ENCODE data around the gene TIMM17B. TPM values are rescaled to one million over a fixed set of nuclear protein-coding genes. Genes with fewer than 3 reads are reported as not detected.
"Not testable (repeated sequence)": the region's sequence is repeated elsewhere in the genome, so short reads cannot be mapped to it uniquely, and the experiment has no call there.

The TIMM17B gene
- total and polyA plus RNA-seq, 2 experiments from 2014 or later: 42.5 to 113 TPM

DNA sequence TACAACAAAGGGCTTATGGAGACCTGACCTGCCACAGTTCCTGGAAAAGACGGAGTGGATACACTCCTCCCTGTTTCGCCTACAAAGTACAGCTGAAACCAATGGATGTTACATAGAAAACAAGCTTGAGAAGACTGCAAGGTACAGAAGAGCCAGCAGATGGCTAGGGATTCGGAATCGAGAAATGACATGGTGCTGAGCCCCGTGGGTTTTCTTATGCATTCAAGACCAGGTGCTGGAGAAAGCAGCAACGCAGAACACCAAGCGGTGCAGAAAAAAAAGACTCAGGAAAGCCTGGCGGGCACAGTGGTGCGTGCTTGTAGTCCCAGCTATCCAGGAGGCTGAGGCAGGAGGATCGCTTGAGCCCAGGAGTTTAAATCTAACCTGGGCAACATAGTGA, 13.8 kb downstream of the TIMM17B start:
- 80% methylated on average over 10 of the region's 10 CpGs for WGBS (ENCODE audit: low lambda C conversion rate, missing lambda C conversion rate)
- Histone ChIP-seq H3K27me3 (no peaks in the 10 kb centered on the region), H4K20me1 (ENCODE audit: insufficient read depth, poor library complexity, severe bottlenecking) (no peaks in the 10 kb centered on the region), H3K9me3 (ENCODE audit: low read depth) (no peaks in the 10 kb centered on the region), H2AFZ (no peak overlapping the region), H3K36me3 (replicated peaks; ENCODE audit: insufficient read depth, low read depth) (no peaks in the 10 kb centered on the region), H3K27ac (no peak overlapping the region), H3K4me1 (ENCODE audit: insufficient read depth) (no peaks in the 10 kb centered on the region), H3K79me2 (no peaks in the 10 kb centered on the region), H3K4me2 (no peak overlapping the region), H3K9me2 (replicated peaks; ENCODE audit: insufficient read depth) (no peaks in the 10 kb centered on the region), H3K4me3 (no peak overlapping the region)
- no peak for TF ChIP-seq EZH2phosphoT487 (IDR thresholded peaks at IDR 0.05; ENCODE audit: low read depth, severe bottlenecking, unreplicated experiment)
- TF ChIP-seq EZH2 (IDR thresholded peaks at IDR 0.05; ENCODE audit: borderline replicate concordance): no peak
- DNase-seq (ENCODE audit: low spot score): no peak

DNA sequence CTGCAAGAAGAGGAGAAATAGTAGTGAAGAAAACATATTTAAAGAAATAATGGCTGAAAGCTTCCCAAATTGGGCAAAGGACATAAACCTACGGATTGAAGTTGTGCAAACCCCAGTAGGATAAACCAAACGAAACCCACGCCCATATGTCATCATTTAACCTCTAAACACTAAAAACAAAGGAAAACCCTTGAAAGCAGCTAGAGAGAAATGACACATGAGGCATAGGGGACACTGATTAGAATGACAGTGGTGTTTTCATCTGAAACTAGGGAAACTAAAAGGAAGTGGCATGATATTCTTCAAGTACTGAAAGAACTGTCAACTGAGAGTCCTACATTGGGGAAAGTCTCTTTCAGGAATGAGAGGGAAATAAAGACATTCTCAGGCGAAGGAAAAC, 20.6 kb downstream of the TIMM17B start:
- not testable (repeated sequence) for H3K36me3 ChIP-seq (replicated peaks; ENCODE audit: insufficient read depth, low read depth); H3K4me3 ChIP-seq; H3K4me1 ChIP-seq (ENCODE audit: insufficient read depth); H3K79me2 ChIP-seq; H3K9me3 ChIP-seq (ENCODE audit: low read depth); H3K4me2 ChIP-seq; H2AFZ ChIP-seq; H4K20me1 ChIP-seq (ENCODE audit: insufficient read depth, poor library complexity, severe bottlenecking); H3K27me3 ChIP-seq; H3K9me2 ChIP-seq (replicated peaks; ENCODE audit: insufficient read depth); DNase-seq (ENCODE audit: low spot score); H3K27ac ChIP-seq
- WGBS (ENCODE audit: low lambda C conversion rate, missing lambda C conversion rate): 58% methylated on average over 4 of the region's 4 CpGs

GRCh38 chrX:48872017-48872416, 25.6 kb downstream of the TIMM17B start:
- H4K20me1 ChIP-seq (ENCODE audit: insufficient read depth, poor library complexity, severe bottlenecking); H3K36me3 ChIP-seq (replicated peaks; ENCODE audit: insufficient read depth, low read depth); H3K4me2 ChIP-seq; H3K4me3 ChIP-seq; H3K9me2 ChIP-seq (replicated peaks; ENCODE audit: insufficient read depth); H2AFZ ChIP-seq; H3K4me1 ChIP-seq (ENCODE audit: insufficient read depth); H3K27me3 ChIP-seq; H3K9me3 ChIP-seq (ENCODE audit: low read depth); H3K27ac ChIP-seq; DNase-seq (ENCODE audit: low spot score); H3K79me2 ChIP-seq: not testable (repeated sequence)
- WGBS (ENCODE audit: low lambda C conversion rate, missing lambda C conversion rate): 84% methylated on average over 2 of the region's 2 CpGs

- Histone ChIP-seq H3K79me2 (no peaks in the 10 kb centered on the region), H4K20me1 (ENCODE audit: insufficient read depth, poor library complexity, severe bottlenecking) (no peaks in the 10 kb centered on the region), H3K36me3 (replicated peaks; ENCODE audit: insufficient read depth, low read depth) (no peaks in the 10 kb centered on the region), H3K4me3 (no peak overlapping the region), H3K4me1 (ENCODE audit: insufficient read depth) (no peaks in the 10 kb centered on the region), H3K9me2 (replicated peaks; ENCODE audit: insufficient read depth) (no peaks in the 10 kb centered on the region), H3K27ac (no peak overlapping the region), H2AFZ (no peak overlapping the region), H3K9me3 (ENCODE audit: low read depth) (no peaks in the 10 kb centered on the region), H3K4me2 (no peak overlapping the region), H3K27me3 (no peaks in the 10 kb centered on the region)
- 49% methylated on average over 4 of the region's 4 CpGs for WGBS (ENCODE audit: low lambda C conversion rate, missing lambda C conversion rate)
- DNase-seq (ENCODE audit: low spot score): no peak
- TF ChIP-seq EZH2phosphoT487 (IDR thresholded peaks at IDR 0.05; ENCODE audit: low read depth, severe bottlenecking, unreplicated experiment): no peak
- TF ChIP-seq EZH2 (IDR thresholded peaks at IDR 0.05; ENCODE audit: borderline replicate concordance): no peak
- TF ChIP-seq CTCF (IDR thresholded peaks at IDR 0.05; ENCODE audit: poor library complexity): no peak
Measured at GRCh38 chrX:48864210-48864609, 33.4 kb downstream of the TIMM17B start.

- H3K9me2 ChIP-seq (replicated peaks; ENCODE audit: insufficient read depth): no peaks in the 10 kb centered on the region
- no peaks in the 10 kb centered on the region for H3K9me3 ChIP-seq (ENCODE audit: low read depth)
- H3K36me3 ChIP-seq (replicated peaks; ENCODE audit: insufficient read depth, low read depth): no peaks in the 10 kb centered on the region
- H3K27me3 ChIP-seq: no peaks in the 10 kb centered on the region
- DNase-seq (ENCODE audit: low spot score): no peak
- H3K4me1 ChIP-seq (ENCODE audit: insufficient read depth): no peaks in the 10 kb centered on the region
- H3K27ac ChIP-seq: no peak overlapping the region
- H2AFZ ChIP-seq: no peak overlapping the region
- WGBS (ENCODE audit: low lambda C conversion rate, missing lambda C conversion rate): 48% methylated on average over 4 of the region's 5 CpGs
- H3K4me3 ChIP-seq: no peak overlapping the region
- H3K79me2 ChIP-seq: no peaks in the 10 kb centered on the region
- no peak overlapping the region for H3K4me2 ChIP-seq
- no peaks in the 10 kb centered on the region for H4K20me1 ChIP-seq (ENCODE audit: insufficient read depth, poor library complexity, severe bottlenecking)
- TF ChIP-seq CTCF (IDR thresholded peaks at IDR 0.05; ENCODE audit: poor library complexity) (peak; percentile 32), EZH2phosphoT487 (IDR thresholded peaks at IDR 0.05; ENCODE audit: low read depth, severe bottlenecking, unreplicated experiment) (no peak)
Measured at GRCh38 chrX:48854898-48855297, 42.7 kb downstream of the TIMM17B start.

DNA sequence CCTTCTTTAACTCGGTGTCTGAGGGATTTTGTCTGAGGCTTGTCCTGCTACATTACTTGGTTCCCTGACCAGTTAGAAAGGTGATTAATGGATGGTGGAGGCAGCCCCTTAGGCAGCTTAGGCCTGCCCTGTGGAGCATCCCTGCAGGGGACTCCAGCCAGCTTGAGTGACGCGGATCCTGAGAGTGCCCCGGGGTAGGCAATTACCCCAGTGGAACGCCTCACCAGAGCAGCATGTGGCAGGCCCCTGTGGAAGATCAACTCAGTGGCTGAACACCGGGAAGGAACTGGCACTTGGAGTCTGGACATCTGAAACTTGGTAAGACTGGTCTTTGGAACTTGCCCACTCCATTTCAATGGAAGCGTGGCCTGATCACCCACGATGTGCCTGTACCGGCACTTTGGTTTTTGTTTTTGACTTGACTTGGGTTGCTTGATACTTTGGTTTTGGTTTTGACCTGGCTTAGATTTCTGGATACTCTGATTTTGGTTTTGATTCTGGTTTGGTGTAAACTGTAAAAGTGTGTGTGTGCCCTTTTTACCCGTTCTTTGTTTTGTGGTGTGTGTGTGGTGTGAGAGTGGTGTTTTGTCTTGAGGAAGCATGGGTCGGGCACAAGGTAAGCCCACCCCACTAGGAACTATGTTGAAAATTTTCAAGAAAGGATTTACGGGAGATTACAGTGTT, 43.3 kb downstream of the TIMM17B start:
- not testable (repeated sequence) for H2AFZ ChIP-seq; H3K79me2 ChIP-seq; H3K4me1 ChIP-seq (ENCODE audit: insufficient read depth); H3K27ac ChIP-seq; H4K20me1 ChIP-seq (ENCODE audit: insufficient read depth, poor library complexity, severe bottlenecking); H3K27me3 ChIP-seq; H3K9me3 ChIP-seq (ENCODE audit: low read depth); H3K4me3 ChIP-seq; DNase-seq (ENCODE audit: low spot score); H3K4me2 ChIP-seq; H3K9me2 ChIP-seq (replicated peaks; ENCODE audit: insufficient read depth); H3K36me3 ChIP-seq (replicated peaks; ENCODE audit: insufficient read depth, low read depth)
- WGBS (ENCODE audit: low lambda C conversion rate, missing lambda C conversion rate): 89% methylated on average over 12 of the region's 12 CpGs

DNA sequence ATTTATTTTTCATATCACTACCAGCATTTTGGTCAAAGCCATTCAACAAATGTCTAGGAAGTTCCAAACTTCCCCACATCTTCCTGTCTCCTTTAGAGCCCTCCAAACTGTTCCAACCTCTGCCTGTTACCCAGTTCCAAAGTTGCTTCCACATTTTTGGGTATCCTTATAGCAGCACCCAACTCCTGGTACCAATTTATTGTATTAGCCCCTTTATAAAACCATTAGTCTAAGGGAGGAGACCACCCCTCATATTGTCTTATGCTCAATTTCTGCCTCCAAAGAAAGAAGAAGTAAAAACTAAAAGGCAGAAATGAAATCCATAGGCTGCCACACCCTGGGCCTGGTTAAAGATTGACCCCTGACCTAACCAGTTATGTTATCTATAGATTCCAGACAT, 44.1 kb downstream of the TIMM17B start:
- not testable (repeated sequence) for H3K79me2 ChIP-seq; H4K20me1 ChIP-seq (ENCODE audit: insufficient read depth, poor library complexity, severe bottlenecking); DNase-seq (ENCODE audit: low spot score); H3K27me3 ChIP-seq; H3K4me2 ChIP-seq; H3K9me3 ChIP-seq (ENCODE audit: low read depth); H3K9me2 ChIP-seq (replicated peaks; ENCODE audit: insufficient read depth); H2AFZ ChIP-seq; H3K27ac ChIP-seq; H3K4me1 ChIP-seq (ENCODE audit: insufficient read depth); H3K36me3 ChIP-seq (replicated peaks; ENCODE audit: insufficient read depth, low read depth); H3K4me3 ChIP-seq
